K562 (cell line): ENCODE data around the gene ANKMY2. TPM values are rescaled to one million over a fixed set of nuclear protein-coding genes. Genes with fewer than 3 reads are reported as not detected.
A peak's percentile ranks its signal among the peaks of the same experiment; 100 is the strongest.

Experiments
- ATAC-seq: fragments of 200-7000 bp; cut with Tn5 transposase; 3 replicates; pipeline ENCODE4 v1.9.1; 2020; ENCODE audit warnings: moderate library complexity
- BruUV-seq: library from RNA; stranded (reverse); fragments of 400-500 nt; replicated peaks from 2 replicates; lab custom pipeline; 2021; lab: Mats Ljungman, UMichigan
- CTCF ChIA-PET: fragments of 300-600 bp; formaldehyde crosslinking; extraction: SDS; loops from one replicate; lab custom pipeline; 2021; ENCODE audit warnings: low intra/inter-chr PET ratio; lab: Yijun Ruan, JAX
- POLR2A ChIA-PET: fragments of 300-600, 350-650 bp; sonication (Branson Sonifier 250); formaldehyde crosslinking; extraction: SDS; loops from one replicate; lab custom pipeline; 2021; ENCODE audit warnings: antibody characterized with exemption, inconsistent platforms; lab: Yijun Ruan, JAX
- DNase-seq, 4 experiments: peaks; one replicate each; pipeline versions ENCODE4 v3.0.0 to v3.0.0-alpha.2; 2011 to 2018; ENCODE audit warnings: low spot score in 3 of 4, mixed read lengths in 3 of 4; ENCODE audit errors: extremely low read depth in 1 of 4
- FAIRE-seq: peaks from 2 replicates; lab custom pipeline; 2011; peaks lifted over from hg19 to GRCh38; lab: Jason Lieb, UNC
- H2AFZ ChIP-seq: 2 replicates; pipeline ENCODE4 v1.6.0; 2011; ENCODE audit warnings: low read depth, low read length, control low read depth, inconsistent platforms
- H3K27ac ChIP-seq: fragments of 200-600 bp; 3 replicates; pipeline ENCODE4 v1.8.0; 2011; ENCODE audit warnings: low read depth, mild to moderate bottlenecking, control low read depth, inconsistent platforms, low read length, moderate library complexity, mixed read lengths; ENCODE audit errors: extremely low read depth
- H3K27me3 ChIP-seq, 2 experiments: fragments of 300-600 bp in 1 of 2; 2 replicates in 1 of 2; 3 replicates in 1 of 2; pipeline versions ENCODE4 v1.6.0 to v1.8.0; 2011; ENCODE audit warnings: inconsistent platforms in 2 of 2, low read length in 2 of 2, mild to moderate bottlenecking in 1 of 2, mixed read lengths in 1 of 2, moderate library complexity in 1 of 2; ENCODE audit not compliant: control insufficient read depth in 2 of 2, insufficient read depth in 2 of 2
- H3K36me3 ChIP-seq: fragments of 300-600 bp; 3 replicates; pipeline ENCODE4 v1.8.0; 2011; ENCODE audit warnings: mild to moderate bottlenecking, low read length, inconsistent platforms; ENCODE audit not compliant: control insufficient read depth, insufficient read depth
- H3K4me1 ChIP-seq, 2 experiments: fragments of 200-600 bp in 1 of 2; replicated peaks in 1 of 2; 2 replicates in 1 of 2; 3 replicates in 1 of 2; pipeline versions ENCODE4 v1.5.1 to v1.8.0; 2011; ENCODE audit warnings: inconsistent platforms in 2 of 2, low read length in 2 of 2, mild to moderate bottlenecking in 1 of 2, mixed read lengths in 1 of 2, moderate library complexity in 1 of 2; ENCODE audit not compliant: control insufficient read depth in 2 of 2, insufficient read depth in 2 of 2
- H3K4me2 ChIP-seq: 2 replicates; pipeline ENCODE4 v1.6.1; 2011; ENCODE audit warnings: low read length, control low read depth, inconsistent platforms, mixed read lengths; ENCODE audit not compliant: insufficient read depth
- H3K4me3 ChIP-seq: fragments of 200-600 bp; sonication (generic), shearing (Covaris generic); 2 replicates; pipeline ENCODE4 v1.5.1; 2016; ENCODE audit warnings: control low read depth, inconsistent platforms
- H3K79me2 ChIP-seq: fragments of 200-600 bp; 3 replicates; pipeline ENCODE4 v1.8.0; 2011; ENCODE audit warnings: low read length, inconsistent platforms; ENCODE audit not compliant: control insufficient read depth, insufficient read depth
- H3K9ac ChIP-seq, 2 experiments: 2 replicates each; pipeline versions ENCODE4 v1.6.0 to v1.6.1; 2011; ENCODE audit warnings: low read depth in 2 of 2, low read length in 2 of 2, control low read depth in 1 of 2, inconsistent platforms in 1 of 2, mild to moderate bottlenecking in 1 of 2, mixed read lengths in 1 of 2; ENCODE audit not compliant: insufficient read depth in 1 of 2
- H3K9me1 ChIP-seq: one replicate; pipeline ENCODE4 v1.6.0; 2011; ENCODE audit warnings: inconsistent platforms, mild to moderate bottlenecking, low read length, moderate library complexity; ENCODE audit not compliant: control insufficient read depth, insufficient read depth
- H3K9me3 ChIP-seq: replicated peaks from 2 replicates; pipeline ENCODE4 v1.5.1; 2011; ENCODE audit warnings: low read depth, low read length, inconsistent platforms; ENCODE audit not compliant: control insufficient read depth, insufficient read depth
- H4K20me1 ChIP-seq: replicated peaks from 2 replicates; pipeline ENCODE4 v1.6.1; 2011; ENCODE audit warnings: low read length, inconsistent platforms, mixed read lengths; ENCODE audit not compliant: control insufficient read depth, insufficient read depth
- FOXP1 ChIP-seq: sonication (generic); formaldehyde crosslinking; IDR thresholded peaks from 2 replicates; pipeline ENCODE4 v1.8.0; 2022; ENCODE audit warnings: mild to moderate bottlenecking, missing genetic modification reagents
- KAT7 ChIP-seq: sonication (generic); formaldehyde crosslinking; IDR thresholded peaks from 2 replicates; pipeline ENCODE4 v1.8.0; 2022; ENCODE audit warnings: missing genetic modification reagents, mild to moderate bottlenecking, borderline replicate concordance
- PKNOX1 ChIP-seq: fragments of 450-650 bp; IDR thresholded peaks from 2 replicates; pipeline ENCODE4 v1.6.1; 2016
- SMARCE1 ChIP-seq: fragments of 450-650 bp; IDR thresholded peaks from 2 replicates; pipeline ENCODE4 v1.7.1; 2016; ENCODE audit warnings: mild to moderate bottlenecking
- SRSF1 ChIP-seq: fragments of 200-400 bp; formaldehyde crosslinking; IDR thresholded peaks from 2 replicates; pipeline ENCODE4 v1.6.1; 2017; ENCODE audit warnings: mild to moderate bottlenecking, low read depth, low read length, moderate library complexity
- TFE3 ChIP-seq: fragments of 450-650 bp; formaldehyde crosslinking; IDR thresholded peaks from 2 replicates; pipeline ENCODE4 v1.4.0; 2020; ENCODE audit warnings: mild to moderate bottlenecking, mixed read lengths
- ZNF609 ChIP-seq: sonication (generic); formaldehyde crosslinking; IDR thresholded peaks from 2 replicates; pipeline ENCODE4 v1.8.1; 2023; ENCODE audit warnings: missing genetic modification reagents, mild to moderate bottlenecking, borderline replicate concordance
- WGBS: fragments of 100-300 bp; shearing (Covaris generic); methylation state at CpG from one replicate; pipeline ENCODE4 v1.1.6; 2016; ENCODE audit warnings: low coverage, mixed read lengths; ENCODE audit not compliant: insufficient coverage; ENCODE audit errors: missing lambda C conversion rate; 5-methylcytosine and 5-hydroxymethylcytosine counted together
- in situ Hi-C: fragments of 300-500 bp; cut with MboI; formaldehyde crosslinking; loops from 4 replicates; pipeline ENCODE4 v1.15.0; 2018; ENCODE audit warnings: inconsistent platforms, mixed read lengths
- intact Hi-C: fragments of 100-400 bp; cut with micrococcal nuclease; formaldehyde crosslinking; loops from 2 replicates; pipeline ENCODE4 v1.14.2; 2022
- polyA plus RNA-seq, 8 experiments: library from polyadenylated mRNA; depleted of rRNA in 4 of 8; stranded (reverse) in 5 of 8; unstranded in 3 of 8; fragments of >200 nt; fragmentation: Nextera tagmentation in 2 of 8; fragmentation: Illumina TruSeq in 1 of 8; extraction: Ambion mirVana in 2 of 8; extraction: Trizol in 1 of 8; gene quantifications; 2 replicates each; pipeline versions ENCODE4 v1.2.1 to v1.2.3, GENCODE V29; 2011 to 2014; ENCODE audit warnings: inconsistent platforms in 1 of 8, missing spikeins in 1 of 8
- total RNA-seq, 7 experiments: library from RNA; depleted of rRNA in 6 of 7; stranded (reverse); fragments of >200 nt in 6 of 7; fragmentation: Illumina TruSeq in 2 of 7; extraction: Trizol in 2 of 7; gene quantifications; 2 replicates each; pipeline versions ENCODE4 v1.2.1 to v1.2.3, GENCODE V29; 2011 to 2021; ENCODE audit warnings: low replicate concordance in 1 of 7

Gene ANKMY2
- total and polyA plus RNA-seq, 9 of the 15 experiments (the other 6 are each of a cell fraction or from before 2014, with no cell fraction given): 38.9 to 71.5 (median 48.8) TPM

- H3K9me1 ChIP-seq: no peaks in the 10 kb centered on the region
- H3K36me3 ChIP-seq: no peaks in the 10 kb centered on the region
- no peak overlapping the region for H3K27ac ChIP-seq
- ChIA-PET CTCF (no interaction called here), POLR2A (interaction anchor here (0.7 to 1.2 kb wide), 2 partner anchors 12 to 614 kb away, joined by 3 read pairs; no protein-coding TSS in a partner anchor)
- no peaks in the 10 kb centered on the region for H3K27me3 ChIP-seq
- no peaks in the 10 kb centered on the region for H3K79me2 ChIP-seq
- DNase-seq: no peak
- peaks cover 0 to 11% of the 10 kb centered on the region in 2 experiments; a peak in 1 of 5 replicates for H3K4me1 ChIP-seq
- FAIRE-seq: peak; percentile 65
- intact Hi-C loops: no loop called here
- H3K9me3 ChIP-seq: no peaks in the 10 kb centered on the region
- in situ Hi-C loops: no loop called here
- no TSS peak for BruUV-seq
- H3K4me2 ChIP-seq: no peak overlapping the region
- H4K20me1 ChIP-seq: no peaks in the 10 kb centered on the region
- WGBS: 33% methylated on average over 6 of the region's 6 CpGs
- no peak overlapping the region for H3K4me3 ChIP-seq
- H3K9ac ChIP-seq: peak overlapping the region in 1 of 2 experiments; percentile 26; a peak in 1 of 4 replicates
- TF ChIP-seq SMARCE1: no peak
- peak; percentile 15; the same call in 1 of the 2 replicates for TF ChIP-seq PKNOX1
- TF ChIP-seq SRSF1: no peak
- TF ChIP-seq ZNF609 (CRISPR knock-in tag): no peak
- no peak for TF ChIP-seq FOXP1 (CRISPR knock-in tag)
- no peak for TF ChIP-seq TFE3 (CRISPR knock-in tag)
- TF ChIP-seq KAT7 (CRISPR knock-in tag): no peak
- H2AFZ ChIP-seq: peak overlapping the region; percentile 63
- peak; percentile 50 for ATAC-seq
These were observed 57.8 kb downstream of the ANKMY2 start for GRCh38 chr7:16587790-16588189.
